Bronchial epithelial cell (primary cell): ENCODE measurements around the gene PCSK9. TPM values are rescaled to one million over a fixed set of nuclear protein-coding genes. Genes with fewer than 3 reads are reported as not detected.

Experiments
- DNase-seq: peaks from one replicate; pipeline ENCODE4 v3.0.0-alpha.2; 2010; ENCODE audit warnings: low read depth
- FAIRE-seq: peaks from 2 replicates; lab custom pipeline; 2011; peaks lifted over from hg19 to GRCh38; lab: Jason Lieb, UNC
- H3K27me3 ChIP-seq: 2 replicates; pipeline ENCODE4 v1.5.1; 2011; ENCODE audit warnings: low read length; ENCODE audit not compliant: control insufficient read depth, insufficient read depth
- H3K36me3 ChIP-seq: 2 replicates; pipeline ENCODE4 v1.5.1; 2011; ENCODE audit warnings: low read length; ENCODE audit not compliant: control insufficient read depth, insufficient read depth
- H3K4me3 ChIP-seq: 2 replicates; pipeline ENCODE4 v1.5.1; 2011; ENCODE audit warnings: mild to moderate bottlenecking, low read depth, low read length, control low read depth
- total RNA-seq: library from RNA; depleted of rRNA; stranded (reverse); fragments of >200 nt; gene quantifications from 2 replicates; pipeline ENCODE4 v1.2.1, GENCODE V29; 2014
- TF ChIP-seq, protein P1 (sequence below): IDR thresholded peaks from 2 replicates; pipeline ENCODE4 v1.5.1; 2011; ENCODE audit warnings: mild to moderate bottlenecking, moderate library complexity, low read length, control low read depth, inconsistent platforms; ENCODE audit not compliant: insufficient read depth, severe bottlenecking

Gene PCSK9
- total RNA-seq, 1 donor from 2014 or later: 11.3 TPM

DNA sequence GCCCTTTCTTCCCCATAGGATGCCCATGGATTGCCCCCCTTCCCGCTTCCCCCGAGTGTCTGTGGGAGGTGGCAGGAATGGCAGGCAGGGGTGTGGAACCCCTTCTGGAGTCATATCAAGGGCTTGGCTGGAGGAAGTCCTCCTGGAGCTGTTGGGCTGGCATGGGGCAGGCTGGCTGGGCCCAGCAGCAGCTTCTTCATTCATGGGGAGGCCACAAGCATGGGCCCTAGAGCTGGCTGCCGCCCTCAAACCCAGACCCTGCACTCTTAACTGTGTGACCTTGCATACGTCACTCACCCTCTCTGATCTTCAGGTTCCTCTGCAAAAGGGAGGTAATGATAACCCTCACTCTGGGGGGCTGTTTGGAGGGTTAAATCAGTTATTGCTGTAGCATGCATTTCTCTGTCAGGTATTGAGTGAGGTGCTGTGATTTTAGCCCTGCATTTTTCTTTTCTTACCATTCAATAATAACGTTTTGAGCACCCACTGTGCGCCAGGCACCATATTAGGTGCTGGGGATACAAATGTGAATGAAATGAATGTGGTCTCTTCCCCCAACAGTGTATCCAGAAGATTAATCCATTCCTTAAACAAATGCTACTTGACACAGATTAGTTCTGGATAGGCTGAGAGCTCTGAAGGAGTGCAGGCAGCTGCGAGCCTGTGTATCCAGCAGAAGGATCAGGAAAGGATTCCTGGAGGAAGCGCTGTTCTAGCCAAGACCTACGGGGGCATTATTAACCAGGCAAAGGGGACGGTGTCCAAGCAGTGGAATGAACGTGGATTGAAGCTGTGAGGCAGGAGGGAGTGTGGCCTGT, 9.3 kb downstream of the PCSK9 start:
- TF ChIP-seq, protein P1, sequence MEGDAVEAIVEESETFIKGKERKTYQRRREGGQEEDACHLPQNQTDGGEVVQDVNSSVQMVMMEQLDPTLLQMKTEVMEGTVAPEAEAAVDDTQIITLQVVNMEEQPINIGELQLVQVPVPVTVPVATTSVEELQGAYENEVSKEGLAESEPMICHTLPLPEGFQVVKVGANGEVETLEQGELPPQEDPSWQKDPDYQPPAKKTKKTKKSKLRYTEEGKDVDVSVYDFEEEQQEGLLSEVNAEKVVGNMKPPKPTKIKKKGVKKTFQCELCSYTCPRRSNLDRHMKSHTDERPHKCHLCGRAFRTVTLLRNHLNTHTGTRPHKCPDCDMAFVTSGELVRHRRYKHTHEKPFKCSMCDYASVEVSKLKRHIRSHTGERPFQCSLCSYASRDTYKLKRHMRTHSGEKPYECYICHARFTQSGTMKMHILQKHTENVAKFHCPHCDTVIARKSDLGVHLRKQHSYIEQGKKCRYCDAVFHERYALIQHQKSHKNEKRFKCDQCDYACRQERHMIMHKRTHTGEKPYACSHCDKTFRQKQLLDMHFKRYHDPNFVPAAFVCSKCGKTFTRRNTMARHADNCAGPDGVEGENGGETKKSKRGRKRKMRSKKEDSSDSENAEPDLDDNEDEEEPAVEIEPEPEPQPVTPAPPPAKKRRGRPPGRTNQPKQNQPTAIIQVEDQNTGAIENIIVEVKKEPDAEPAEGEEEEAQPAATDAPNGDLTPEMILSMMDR: no peak
- Histone ChIP-seq H3K4me3 (no peak overlapping the region), H3K27me3 (no peaks in the 10 kb centered on the region), H3K36me3 (peaks cover 32% of the 10 kb centered on the region)
- DNase-seq: no peak
- no peak for FAIRE-seq

DNA sequence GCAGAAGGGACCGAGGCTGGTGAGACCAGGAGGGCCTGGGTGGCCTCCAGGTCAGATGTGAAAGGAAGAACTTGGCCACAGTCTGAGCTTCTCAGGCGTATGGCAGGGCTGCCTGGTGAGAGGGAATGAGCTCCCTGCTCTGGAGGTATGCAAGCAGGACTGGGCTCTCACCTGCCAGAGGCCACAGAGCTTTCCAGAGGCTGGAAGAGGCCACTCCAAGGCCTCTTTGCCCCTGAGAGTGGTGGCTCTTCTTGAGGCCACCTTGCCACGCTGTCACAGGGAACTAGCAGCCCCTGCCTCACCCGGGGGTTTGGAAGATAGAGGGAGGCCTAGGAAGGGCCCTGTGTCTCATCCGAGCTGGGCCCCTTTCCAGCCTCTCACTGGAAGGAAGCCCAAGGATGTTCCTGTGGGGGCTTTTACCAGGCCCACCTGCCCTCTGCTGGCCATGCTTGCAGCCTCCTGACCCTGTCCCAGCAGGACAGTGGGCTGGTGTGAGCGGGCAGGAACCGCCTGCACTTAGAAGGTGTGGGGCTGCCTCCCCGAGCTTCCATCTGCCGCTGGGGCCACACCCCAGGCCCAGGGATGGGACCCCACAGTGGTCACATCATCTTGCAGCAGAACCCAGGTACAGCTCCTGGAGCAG, 10.0 kb downstream of the PCSK9 start:
- FAIRE-seq: no peak
- no peak for DNase-seq
- Histone ChIP-seq H3K36me3 (peaks cover 29% of the 10 kb centered on the region), H3K4me3 (no peak overlapping the region), H3K27me3 (no peaks in the 10 kb centered on the region)
- TF ChIP-seq, protein P1: no peak

DNA sequence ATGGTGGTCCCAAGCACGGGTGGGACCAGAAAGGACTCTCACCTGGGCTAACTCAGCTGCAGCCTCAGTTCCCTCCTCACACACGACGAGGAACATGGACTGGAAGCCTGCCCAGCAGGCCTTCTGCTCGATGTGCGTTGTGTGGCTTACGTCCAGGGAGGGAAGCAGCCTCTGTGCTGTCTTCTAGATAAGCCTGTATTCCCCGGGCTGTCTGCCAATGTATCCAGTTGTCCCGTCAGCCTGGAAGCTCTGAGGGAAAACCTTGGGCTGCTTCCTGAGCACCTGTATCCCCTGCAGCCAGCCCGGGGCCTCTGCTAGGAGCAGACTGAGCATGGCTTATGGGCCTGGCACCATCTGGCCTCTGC, 10.5 kb downstream of the PCSK9 start:
- TF ChIP-seq, protein P1: no peak
- no peak overlapping the region for H3K4me3 ChIP-seq
- H3K36me3 ChIP-seq: peaks cover 26% of the 10 kb centered on the region
- DNase-seq (no peak), FAIRE-seq (peak; percentile 83)
- H3K27me3 ChIP-seq: no peaks in the 10 kb centered on the region

DNA sequence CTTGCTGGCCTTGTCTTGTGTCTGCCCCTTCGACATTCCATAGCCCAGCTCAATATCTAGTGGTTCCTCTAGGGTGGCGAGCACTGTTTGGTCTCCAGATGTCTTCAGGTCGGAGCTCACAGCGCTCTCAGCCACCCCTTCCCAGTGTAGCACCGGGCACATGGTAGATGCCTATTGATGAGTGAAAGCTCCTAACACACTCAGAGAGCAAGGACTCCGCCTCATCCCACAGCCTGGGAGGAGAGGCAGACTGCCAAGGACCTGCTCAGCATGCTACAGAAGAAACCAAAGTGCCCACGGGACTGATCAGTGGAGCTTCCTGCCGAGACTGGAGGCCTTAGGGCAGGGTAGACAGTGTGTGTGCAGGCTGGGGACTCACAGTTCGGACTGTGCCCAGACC, 10.9 kb downstream of the PCSK9 start:
- H3K27me3 ChIP-seq: no peaks in the 10 kb centered on the region
- TF ChIP-seq, protein P1: no peak
- no peak overlapping the region for H3K4me3 ChIP-seq
- peaks cover 23% of the 10 kb centered on the region for H3K36me3 ChIP-seq
- FAIRE-seq (no peak), DNase-seq (no peak)

DNA sequence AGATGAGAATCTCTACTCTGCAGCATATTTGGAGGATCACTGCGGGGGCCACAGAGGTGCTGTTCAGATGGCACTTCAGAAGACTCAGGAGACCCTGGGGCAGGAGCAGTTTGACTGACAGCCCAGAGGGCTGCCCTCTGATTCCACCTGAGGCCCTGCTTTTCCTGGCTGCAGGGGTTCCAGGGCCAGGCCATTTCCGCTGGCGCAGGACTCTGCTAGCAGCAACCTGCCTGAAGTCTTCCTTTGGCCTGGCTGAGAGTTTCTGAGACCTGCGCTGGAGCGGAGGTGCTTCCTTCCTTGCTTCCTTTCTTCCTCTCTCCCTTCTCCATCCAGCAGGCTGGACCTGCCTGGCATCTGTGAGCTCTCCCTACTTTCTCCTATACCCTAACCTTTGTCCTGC, 11.8 kb downstream of the PCSK9 start:
- Histone ChIP-seq H3K27me3 (no peaks in the 10 kb centered on the region), H3K36me3 (peaks cover 21% of the 10 kb centered on the region), H3K4me3 (no peak overlapping the region)
- TF ChIP-seq, protein P1: no peak
- DNase-seq (no peak), FAIRE-seq (no peak)

DNA sequence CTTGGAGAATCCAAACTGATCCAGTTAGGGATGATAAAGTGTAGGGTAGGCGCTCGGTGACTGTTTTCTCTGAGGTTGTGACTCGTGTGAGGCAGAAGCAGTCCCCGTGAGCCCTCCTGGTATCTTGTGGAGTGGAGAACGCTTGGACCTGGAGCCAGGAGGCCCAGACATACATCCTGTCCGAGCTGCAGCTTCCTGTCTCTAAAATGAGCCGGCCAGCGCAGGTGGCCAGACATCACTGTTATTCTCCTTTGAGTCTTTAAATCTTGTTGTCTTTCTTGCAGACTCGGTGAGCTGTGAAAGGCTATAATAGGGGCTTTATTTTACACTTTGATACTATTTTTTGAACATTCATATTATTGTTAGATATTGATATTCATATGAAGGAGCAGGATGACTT, 12.3 kb downstream of the PCSK9 start:
- Histone ChIP-seq H3K27me3 (no peaks in the 10 kb centered on the region), H3K4me3 (no peak overlapping the region), H3K36me3 (peaks cover 21% of the 10 kb centered on the region)
- FAIRE-seq (no peak), DNase-seq (no peak)
- TF ChIP-seq, protein P1: no peak
